ENCODE results near the gene NPAS3. TPM values are rescaled to one million over a fixed set of nuclear protein-coding genes. Genes with fewer than 3 reads are reported as not detected.

The NPAS3 gene
- total and polyA plus RNA-seq, 2 of the 13 experiments (the other 11 are each of a cell fraction or from before 2014, with no cell fraction given) = not detected

DNA sequence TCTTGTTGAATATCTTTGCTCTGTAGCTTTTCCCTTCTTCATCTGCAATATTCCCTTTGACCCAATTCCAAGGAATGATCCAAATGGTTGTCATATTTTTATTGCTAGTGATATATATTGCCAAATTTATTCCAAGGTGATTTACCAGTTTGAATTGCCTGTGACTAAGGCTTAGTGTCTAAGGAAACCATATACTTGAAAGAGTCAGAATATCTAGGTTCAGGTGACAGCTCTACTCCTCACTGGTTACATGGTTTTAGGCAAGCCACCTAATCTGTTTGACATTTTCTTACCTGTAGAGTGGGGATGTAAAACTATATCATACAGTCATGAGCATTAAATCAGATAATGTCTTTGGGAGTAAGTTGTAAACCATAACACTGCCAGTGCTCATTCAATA is 473.8 kb downstream of the NPAS3 start:
- Histone ChIP-seq H3K4me2 (ENCODE audit: low read depth, low read length) (no peak overlapping the region), H3K4me1 (ENCODE audit: insufficient read depth, low read length) (no peaks in the 10 kb centered on the region), H2AFZ (ENCODE audit: low read length) (no peak overlapping the region), H3K27ac (ENCODE audit: extremely low read length, insufficient read depth, low read length) (no peak overlapping the region), H3K9ac (ENCODE audit: insufficient read depth, low read depth, low read length) (no peak overlapping the region), H3K36me3 (replicated peaks in 1 of 2; ENCODE audit: control insufficient read depth in 1 of 2, insufficient read depth in 2 of 2, low read length in 2 of 2) (no peaks in the 10 kb centered on the region), H4K20me1 (ENCODE audit: insufficient read depth, low read length) (no peaks in the 10 kb centered on the region), H3K79me2 (ENCODE audit: insufficient read depth, low read length) (no peaks in the 10 kb centered on the region), H3K9me3 (ENCODE audit: low read length) (peaks cover 25% of the 10 kb centered on the region), H3K4me3 (replicated peaks in 1 of 3; ENCODE audit: insufficient read depth in 1 of 3, low read depth in 2 of 3, low read length in 3 of 3) (no peak overlapping the region), H3K27me3 (ENCODE audit: control insufficient read depth in 1 of 2, insufficient read depth in 2 of 2, low read length in 2 of 2) (no peaks in the 10 kb centered on the region)
- ChIA-PET CTCF (ENCODE audit: low intra/inter-chr PET ratio, low total read pairs) (no interaction called here), POLR2A (no interaction called here)
- FAIRE-seq = no peak
- BruUV-seq (replicated peaks) = no TSS peak
- no peak for ATAC-seq
- no peak for DNase-seq (ENCODE audit: low spot score)
- intact Hi-C loops (cut with micrococcal nuclease; ENCODE audit: unreplicated experiment) = no loop called here
- in situ Hi-C loops (cut with HindIII; ENCODE audit: extremely low pct_ligation_motif_present, low pct_unique_long_range_greater_than_20kb) = no loop called here
- TF ChIP-seq MLLT10 (CRISPR knock-in tag; IDR thresholded peaks at IDR 0.05) = no peak
- TF ChIP-seq TAF15 (IDR thresholded peaks at IDR 0.05; ENCODE audit: low read depth, low read length, poor library complexity, severe bottlenecking) = no peak
- no peak for TF ChIP-seq ZNF747 (CRISPR knock-in tag; IDR thresholded peaks at IDR 0.05; ENCODE audit: borderline replicate concordance)
- TF ChIP-seq, protein P1, sequence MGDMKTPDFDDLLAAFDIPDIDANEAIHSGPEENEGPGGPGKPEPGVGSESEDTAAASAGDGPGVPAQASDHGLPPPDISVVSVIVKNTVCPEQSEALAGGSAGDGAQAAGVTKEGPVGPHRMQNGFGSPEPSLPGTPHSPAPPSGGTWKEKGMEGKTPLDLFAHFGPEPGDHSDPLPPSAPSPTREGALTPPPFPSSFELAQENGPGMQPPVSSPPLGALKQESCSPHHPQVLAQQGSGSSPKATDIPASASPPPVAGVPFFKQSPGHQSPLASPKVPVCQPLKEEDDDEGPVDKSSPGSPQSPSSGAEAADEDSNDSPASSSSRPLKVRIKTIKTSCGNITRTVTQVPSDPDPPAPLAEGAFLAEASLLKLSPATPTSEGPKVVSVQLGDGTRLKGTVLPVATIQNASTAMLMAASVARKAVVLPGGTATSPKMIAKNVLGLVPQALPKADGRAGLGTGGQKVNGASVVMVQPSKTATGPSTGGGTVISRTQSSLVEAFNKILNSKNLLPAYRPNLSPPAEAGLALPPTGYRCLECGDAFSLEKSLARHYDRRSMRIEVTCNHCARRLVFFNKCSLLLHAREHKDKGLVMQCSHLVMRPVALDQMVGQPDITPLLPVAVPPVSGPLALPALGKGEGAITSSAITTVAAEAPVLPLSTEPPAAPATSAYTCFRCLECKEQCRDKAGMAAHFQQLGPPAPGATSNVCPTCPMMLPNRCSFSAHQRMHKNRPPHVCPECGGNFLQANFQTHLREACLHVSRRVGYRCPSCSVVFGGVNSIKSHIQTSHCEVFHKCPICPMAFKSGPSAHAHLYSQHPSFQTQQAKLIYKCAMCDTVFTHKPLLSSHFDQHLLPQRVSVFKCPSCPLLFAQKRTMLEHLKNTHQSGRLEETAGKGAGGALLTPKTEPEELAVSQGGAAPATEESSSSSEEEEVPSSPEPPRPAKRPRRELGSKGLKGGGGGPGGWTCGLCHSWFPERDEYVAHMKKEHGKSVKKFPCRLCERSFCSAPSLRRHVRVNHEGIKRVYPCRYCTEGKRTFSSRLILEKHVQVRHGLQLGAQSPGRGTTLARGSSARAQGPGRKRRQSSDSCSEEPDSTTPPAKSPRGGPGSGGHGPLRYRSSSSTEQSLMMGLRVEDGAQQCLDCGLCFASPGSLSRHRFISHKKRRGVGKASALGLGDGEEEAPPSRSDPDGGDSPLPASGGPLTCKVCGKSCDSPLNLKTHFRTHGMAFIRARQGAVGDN (CRISPR knock-in tag; IDR thresholded peaks at IDR 0.05) = no peak
- no peak for TF ChIP-seq FLYWCH1 (CRISPR knock-in tag; IDR thresholded peaks at IDR 0.05)
- TF ChIP-seq ATF6 (CRISPR knock-in tag; conservative IDR thresholded peaks at IDR 0.05) = no peak
- TF ChIP-seq MIER3 (CRISPR knock-in tag; IDR thresholded peaks at IDR 0.05; ENCODE audit: borderline replicate concordance) = no peak
- TF ChIP-seq EED (CRISPR knock-in tag; IDR thresholded peaks at IDR 0.05) = no peak
- no peak for TF ChIP-seq ZNF563 (CRISPR knock-in tag; IDR thresholded peaks at IDR 0.05)
- no peak for TF ChIP-seq KDM6A (CRISPR knock-in tag; IDR thresholded peaks at IDR 0.05; ENCODE audit: low read depth)
- TF ChIP-seq ZNF607 (CRISPR knock-in tag; IDR thresholded peaks at IDR 0.05; ENCODE audit: borderline replicate concordance) = no peak
- TF ChIP-seq ZNF776 (CRISPR knock-in tag; IDR thresholded peaks at IDR 0.05) = no peak
- TF ChIP-seq ZFP37 (CRISPR knock-in tag; IDR thresholded peaks at IDR 0.05; ENCODE audit: borderline replicate concordance) = no peak
- no peak for TF ChIP-seq ZFX (CRISPR knock-in tag; IDR thresholded peaks at IDR 0.05; ENCODE audit: low read depth)
- TF ChIP-seq, protein P2, sequence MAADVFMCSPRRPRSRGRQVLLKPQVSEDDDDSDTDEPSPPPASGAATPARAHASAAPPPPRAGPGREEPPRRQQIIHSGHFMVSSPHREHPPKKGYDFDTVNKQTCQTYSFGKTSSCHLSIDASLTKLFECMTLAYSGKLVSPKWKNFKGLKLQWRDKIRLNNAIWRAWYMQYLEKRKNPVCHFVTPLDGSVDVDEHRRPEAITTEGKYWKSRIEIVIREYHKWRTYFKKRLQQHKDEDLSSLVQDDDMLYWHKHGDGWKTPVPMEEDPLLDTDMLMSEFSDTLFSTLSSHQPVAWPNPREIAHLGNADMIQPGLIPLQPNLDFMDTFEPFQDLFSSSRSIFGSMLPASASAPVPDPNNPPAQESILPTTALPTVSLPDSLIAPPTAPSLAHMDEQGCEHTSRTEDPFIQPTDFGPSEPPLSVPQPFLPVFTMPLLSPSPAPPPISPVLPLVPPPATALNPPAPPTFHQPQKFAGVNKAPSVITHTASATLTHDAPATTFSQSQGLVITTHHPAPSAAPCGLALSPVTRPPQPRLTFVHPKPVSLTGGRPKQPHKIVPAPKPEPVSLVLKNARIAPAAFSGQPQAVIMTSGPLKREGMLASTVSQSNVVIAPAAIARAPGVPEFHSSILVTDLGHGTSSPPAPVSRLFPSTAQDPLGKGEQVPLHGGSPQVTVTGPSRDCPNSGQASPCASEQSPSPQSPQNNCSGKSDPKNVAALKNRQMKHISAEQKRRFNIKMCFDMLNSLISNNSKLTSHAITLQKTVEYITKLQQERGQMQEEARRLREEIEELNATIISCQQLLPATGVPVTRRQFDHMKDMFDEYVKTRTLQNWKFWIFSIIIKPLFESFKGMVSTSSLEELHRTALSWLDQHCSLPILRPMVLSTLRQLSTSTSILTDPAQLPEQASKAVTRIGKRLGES (CRISPR knock-in tag; IDR thresholded peaks at IDR 0.05; ENCODE audit: borderline replicate concordance) = no peak
- no peak for TF ChIP-seq ZFAT (CRISPR knock-in tag; conservative IDR thresholded peaks at IDR 0.05)

Data from HepG2 (cell line).